Loucy (cell line): ENCODE measurements around the gene CAB39.
A peak's percentile ranks its signal among the peaks of the same experiment; 100 is the strongest.

Experiments
- H2AFZ ChIP-seq: fragments of 200-600 bp; sonication (generic); 2 replicates; pipeline ENCODE4 v1.6.0; 2016; ENCODE audit warnings: antibody characterized with exemption, mild to moderate bottlenecking, low read length, moderate library complexity
- H3F3A ChIP-seq: fragments of 200-600 bp; 2 replicates; pipeline ENCODE4 v1.6.0; 2016; ENCODE audit warnings: antibody characterized with exemption, low read depth, mild to moderate bottlenecking
- H3K27me3 ChIP-seq: fragments of 200-600 bp; sonication (generic); 2 replicates; pipeline ENCODE4 v1.6.1; 2014; ENCODE audit warnings: low read length, mild to moderate bottlenecking; ENCODE audit not compliant: insufficient read depth, poor library complexity, severe bottlenecking
- H3K36me3 ChIP-seq: fragments of 200-600 bp; sonication (generic); 2 replicates; pipeline ENCODE4 v1.6.1; 2016; ENCODE audit warnings: low read length; ENCODE audit not compliant: insufficient read depth
- H3K4me1 ChIP-seq: fragments of 200-600 bp; sonication (generic); 2 replicates; pipeline ENCODE4 v1.5.1; 2014; ENCODE audit warnings: low read length, mild to moderate bottlenecking; ENCODE audit not compliant: insufficient read depth, poor library complexity, severe bottlenecking
- H3K4me2 ChIP-seq: fragments of 200-600 bp; sonication (generic); 2 replicates; pipeline ENCODE4 v1.6.0; 2014; ENCODE audit warnings: antibody characterized with exemption, low read length, low read depth, mild to moderate bottlenecking; ENCODE audit not compliant: poor library complexity, severe bottlenecking
- H3K4me3 ChIP-seq: fragments of 200-600 bp; sonication (generic); 2 replicates; pipeline ENCODE4 v1.5.1; 2014; ENCODE audit warnings: low read length, mild to moderate bottlenecking, mixed read lengths; ENCODE audit not compliant: poor library complexity, severe bottlenecking
- H3K79me2 ChIP-seq: fragments of 200-600 bp; sonication (generic); 2 replicates; pipeline ENCODE4 v1.6.1; 2014; ENCODE audit warnings: low read length; ENCODE audit not compliant: insufficient read depth
- H3K9ac ChIP-seq: fragments of 200-600 bp; sonication (generic); 2 replicates; pipeline ENCODE4 v1.6.0; 2014; ENCODE audit warnings: mild to moderate bottlenecking, low read depth, low read length, moderate library complexity; ENCODE audit not compliant: poor library complexity, severe bottlenecking
- H3K9me2 ChIP-seq: fragments of 200-600 bp; sonication (generic); replicated peaks from 2 replicates; pipeline ENCODE4 v1.6.1; 2016; ENCODE audit warnings: low read depth, low read length, mixed read lengths
- H3K9me3 ChIP-seq: fragments of 200-600 bp; sonication (generic); 2 replicates; pipeline ENCODE4 v1.6.1; 2014; ENCODE audit warnings: mild to moderate bottlenecking, antibody characterized with exemption, low read length, low read depth; ENCODE audit not compliant: insufficient read depth
- H4K20me1 ChIP-seq: fragments of 200-600 bp; sonication (generic); 2 replicates; pipeline ENCODE4 v1.6.0; 2014; ENCODE audit warnings: antibody characterized with exemption, low read length, mild to moderate bottlenecking; ENCODE audit not compliant: insufficient read depth, poor library complexity, severe bottlenecking
- CTCF ChIP-seq: fragments of 200-600 bp; sonication (generic); conservative IDR thresholded peaks from 2 replicates; pipeline ENCODE4 v1.5.1; 2014; ENCODE audit warnings: mild to moderate bottlenecking, antibody characterized with exemption, low read length
- EZH2phosphoT487 ChIP-seq: fragments of 200-600 bp; IDR thresholded peaks from 2 replicates; pipeline ENCODE4 v1.6.1; 2018; ENCODE audit warnings: antibody characterized with exemption, mild to moderate bottlenecking, moderate library complexity, borderline replicate concordance

CAB39 gene

GRCh38 chr2:230821991-230822520 is 109.4 kb downstream of the CAB39 start:
- H4K20me1 ChIP-seq = no peaks in the 10 kb centered on the region
- no peaks in the 10 kb centered on the region for H3K79me2 ChIP-seq
- H3K4me1 ChIP-seq = no peaks in the 10 kb centered on the region
- no peaks in the 10 kb centered on the region for H3K9me2 ChIP-seq
- TF ChIP-seq CTCF (no peak), EZH2phosphoT487 (no peak)
- H3K36me3 ChIP-seq = peaks cover 33% of the 10 kb centered on the region
- H3K4me2 ChIP-seq = no peak overlapping the region
- no peak overlapping the region for H2AFZ ChIP-seq
- no peak overlapping the region for H3K4me3 ChIP-seq
- H3K27me3 ChIP-seq = no peaks in the 10 kb centered on the region
- H3K9ac ChIP-seq = no peak overlapping the region
- H3K9me3 ChIP-seq = no peaks in the 10 kb centered on the region
- H3F3A ChIP-seq = no peaks in the 10 kb centered on the region

GRCh38 chr2:230823264-230823964 is 110.8 kb downstream of the CAB39 start:
- no peaks in the 10 kb centered on the region for H3K9me2 ChIP-seq
- no peak overlapping the region for H3K4me2 ChIP-seq
- H3K27me3 ChIP-seq = no peaks in the 10 kb centered on the region
- no peak for TF ChIP-seq EZH2phosphoT487
- TF ChIP-seq CTCF = no peak
- no peaks in the 10 kb centered on the region for H3K79me2 ChIP-seq
- no peak overlapping the region for H3K9ac ChIP-seq
- H3K4me1 ChIP-seq = no peaks in the 10 kb centered on the region
- H3K9me3 ChIP-seq = no peaks in the 10 kb centered on the region
- no peaks in the 10 kb centered on the region for H4K20me1 ChIP-seq
- no peak overlapping the region for H3K4me3 ChIP-seq
- H2AFZ ChIP-seq = no peak overlapping the region
- no peaks in the 10 kb centered on the region for H3F3A ChIP-seq
- H3K36me3 ChIP-seq = peaks cover 19% of the 10 kb centered on the region

- Histone ChIP-seq H3K9me3 (no peaks in the 10 kb centered on the region), H3K4me3 (no peak overlapping the region), H4K20me1 (no peaks in the 10 kb centered on the region), H3K36me3 (peaks cover 9% of the 10 kb centered on the region), H3K79me2 (no peaks in the 10 kb centered on the region), H3K4me2 (no peak overlapping the region), H3K27me3 (no peaks in the 10 kb centered on the region), H3K9me2 (no peaks in the 10 kb centered on the region), H3F3A (no peaks in the 10 kb centered on the region), H2AFZ (0 out of 2 replicates have a peak overlapping the region, but pooled peaks have one; percentile 46), H3K9ac (peak overlapping the region; percentile 24), H3K4me1 (no peaks in the 10 kb centered on the region)
- TF ChIP-seq EZH2phosphoT487 (no peak), CTCF (peak; percentile 72)
Measured at GRCh38 chr2:230824406-230824978, 111.8 kb downstream of the CAB39 start.
